SK-N-MC (cell line): ENCODE measurements around the gene ATP1A2.

Experiments used
- EZH2 ChIP-seq: fragments of 200-600 bp; sonication (generic); IDR thresholded peaks from one replicate; pipeline ENCODE4 v1.6.1; 2017; ENCODE audit warnings: antibody characterized with exemption
- FOXP2 ChIP-seq: optimal IDR thresholded peaks from 2 replicates; pipeline ENCODE3; 2011; ENCODE audit warnings: mild to moderate bottlenecking, moderate library complexity; ENCODE audit not compliant: insufficient read depth; ENCODE audit errors: extremely low read length, control extremely low read depth
- POLR2AphosphoS5 ChIP-seq: IDR thresholded peaks from 2 replicates; pipeline ENCODE4 v1.6.1; 2012; ENCODE audit warnings: mild to moderate bottlenecking, low read depth, low read length, borderline replicate concordance

DNA sequence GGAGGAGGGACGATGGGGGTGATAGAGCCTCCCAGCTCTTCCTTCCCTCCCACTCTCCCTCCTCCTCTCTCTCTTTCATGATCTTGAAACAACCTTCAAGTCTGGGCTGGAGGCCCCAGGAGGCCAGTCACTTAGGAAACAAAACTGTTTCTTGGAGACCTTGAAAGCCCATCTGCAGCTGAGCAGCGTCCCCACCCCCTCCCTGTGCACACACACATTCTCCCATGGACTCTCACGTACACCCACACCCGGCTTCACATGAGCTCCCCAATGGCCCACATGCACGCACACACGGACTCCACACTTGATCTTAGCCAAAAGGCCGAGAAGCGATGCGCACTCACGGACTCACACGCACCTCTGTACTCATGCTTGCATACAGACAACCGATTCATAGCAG lies 3.2 kb upstream of the ATP1A2 start:
- TF ChIP-seq POLR2AphosphoS5 = no peak
- no peak for TF ChIP-seq EZH2
- TF ChIP-seq FOXP2 = no peak
